Measurements from ENCODE around the gene CDH6.

GRCh38 chr5:31218978-31219377 is 25.5 kb downstream of the CDH6 start:
- TF ChIP-seq, protein P1, sequence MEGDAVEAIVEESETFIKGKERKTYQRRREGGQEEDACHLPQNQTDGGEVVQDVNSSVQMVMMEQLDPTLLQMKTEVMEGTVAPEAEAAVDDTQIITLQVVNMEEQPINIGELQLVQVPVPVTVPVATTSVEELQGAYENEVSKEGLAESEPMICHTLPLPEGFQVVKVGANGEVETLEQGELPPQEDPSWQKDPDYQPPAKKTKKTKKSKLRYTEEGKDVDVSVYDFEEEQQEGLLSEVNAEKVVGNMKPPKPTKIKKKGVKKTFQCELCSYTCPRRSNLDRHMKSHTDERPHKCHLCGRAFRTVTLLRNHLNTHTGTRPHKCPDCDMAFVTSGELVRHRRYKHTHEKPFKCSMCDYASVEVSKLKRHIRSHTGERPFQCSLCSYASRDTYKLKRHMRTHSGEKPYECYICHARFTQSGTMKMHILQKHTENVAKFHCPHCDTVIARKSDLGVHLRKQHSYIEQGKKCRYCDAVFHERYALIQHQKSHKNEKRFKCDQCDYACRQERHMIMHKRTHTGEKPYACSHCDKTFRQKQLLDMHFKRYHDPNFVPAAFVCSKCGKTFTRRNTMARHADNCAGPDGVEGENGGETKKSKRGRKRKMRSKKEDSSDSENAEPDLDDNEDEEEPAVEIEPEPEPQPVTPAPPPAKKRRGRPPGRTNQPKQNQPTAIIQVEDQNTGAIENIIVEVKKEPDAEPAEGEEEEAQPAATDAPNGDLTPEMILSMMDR (IDR thresholded peaks at IDR 0.05; ENCODE audit: extremely low read depth in 1 of 2, insufficient read depth in 1 of 2, low read depth in 1 of 2, low read length in 2 of 2), result no peak
- TF ChIP-seq POLR2A (IDR thresholded peaks at IDR 0.05; ENCODE audit: low read depth, low read length) (no peak), MYC (IDR thresholded peaks at IDR 0.05; ENCODE audit: low read depth, low read length) (no peak), MAX (IDR thresholded peaks at IDR 0.05; ENCODE audit: insufficient read depth, insufficient read length) (no peak), POLR2AphosphoS5 (IDR thresholded peaks at IDR 0.05; ENCODE audit: insufficient read depth, low read depth, low read length) (no peak), EZH2 (IDR thresholded peaks at IDR 0.05; ENCODE audit: borderline replicate concordance, low read depth, low read length, severe bottlenecking) (no peak)
